IPS-NIHi11 (cell line): ENCODE data around the gene RAD51B.

Experiments
- DNase-seq: peaks from one replicate; pipeline ENCODE4 v3.0.0; 2012; ENCODE audit warnings: mixed read lengths, low spot score

Gene RAD51B

DNA sequence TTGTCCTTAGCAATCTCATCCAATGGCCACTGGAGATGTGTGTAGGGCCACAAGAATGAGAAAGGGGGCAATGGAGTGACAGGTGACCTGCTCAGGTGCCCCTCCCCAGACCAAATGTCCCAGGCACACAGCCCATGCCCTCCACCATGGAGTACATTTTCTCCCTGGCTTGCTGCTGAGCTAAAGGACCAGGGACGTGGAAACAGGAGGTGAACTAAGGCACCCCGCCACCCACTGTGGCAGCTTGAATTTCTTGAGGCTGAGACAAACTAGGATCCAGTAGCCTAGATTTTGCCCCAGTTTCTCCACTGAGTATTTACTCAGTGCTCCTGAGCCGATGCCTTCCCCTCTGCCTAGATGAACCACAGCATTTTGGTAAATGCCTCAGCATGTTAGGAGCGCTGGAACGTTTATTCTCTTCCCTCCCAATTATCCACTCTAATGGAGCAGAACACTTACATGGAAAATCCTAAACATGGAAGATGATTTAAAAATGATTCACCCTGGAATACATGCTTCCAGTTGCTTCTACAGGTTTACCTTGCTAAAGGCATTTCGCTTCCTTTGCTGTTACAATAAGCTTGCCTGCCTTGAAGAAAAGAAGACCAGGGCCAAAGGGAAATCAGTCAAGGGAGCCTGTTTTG lies 775.3 kb downstream of the RAD51B start:
- DNase-seq: no peak

DNA sequence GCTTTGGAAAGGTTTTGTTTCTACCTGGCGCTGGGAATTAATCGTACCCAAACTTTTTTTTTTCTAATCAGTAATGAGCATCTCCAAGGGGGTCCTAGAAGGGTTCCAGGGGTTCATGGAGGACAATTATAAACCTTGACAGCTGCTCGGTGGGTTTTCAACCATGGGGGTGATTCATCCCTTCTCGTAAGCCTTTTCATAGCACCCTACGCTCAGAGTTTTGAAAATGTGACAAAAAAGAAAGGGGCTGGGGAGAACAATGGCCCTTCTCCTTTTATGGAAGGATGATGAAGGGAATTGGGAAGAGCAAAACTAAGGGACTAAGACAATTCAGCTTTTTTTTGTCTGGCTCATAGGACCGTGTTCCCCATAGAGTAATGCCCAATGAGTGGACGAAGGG lies 776.6 kb downstream of the RAD51B start:
- DNase-seq: no peak

DNA sequence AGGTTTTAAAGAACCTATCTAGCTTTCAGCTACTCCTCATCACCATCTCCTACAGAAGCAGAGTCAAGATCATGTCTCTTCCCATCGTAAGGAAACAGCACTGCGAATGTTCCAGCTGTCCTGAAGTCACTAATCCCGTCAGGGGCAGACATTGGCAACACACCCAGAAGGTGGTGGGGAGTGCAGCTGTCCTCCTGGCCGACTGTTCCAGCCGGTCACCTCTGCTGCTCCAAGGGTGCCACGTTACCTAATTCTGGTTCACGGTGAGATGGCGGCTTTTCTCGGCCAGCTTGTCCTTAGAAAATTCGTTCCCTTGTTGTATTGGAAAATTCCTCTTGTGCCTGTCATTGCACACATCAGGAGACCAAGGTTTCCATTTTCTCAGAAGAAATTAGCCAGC lies 777.1 kb downstream of the RAD51B start:
- DNase-seq: no peak

DNA sequence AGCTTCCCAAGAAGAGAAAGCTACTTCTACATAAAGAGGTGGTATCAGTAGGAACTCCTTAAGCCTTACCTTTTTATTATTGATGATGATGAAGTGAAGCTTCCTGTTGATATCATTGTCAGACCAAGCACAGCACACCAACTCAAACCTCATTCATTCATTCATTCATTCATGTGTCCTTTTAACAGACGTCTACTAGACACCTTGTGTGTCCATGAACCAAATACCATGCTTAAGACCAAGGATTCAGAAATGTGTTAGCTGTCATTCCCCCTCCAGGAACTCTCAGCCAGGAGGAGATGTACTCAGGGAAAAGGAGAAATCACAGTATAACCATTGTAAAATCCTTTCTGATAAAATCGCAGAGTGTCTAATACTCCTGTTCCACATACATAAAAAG lies 778.5 kb downstream of the RAD51B start:
- DNase-seq: no peak

DNA sequence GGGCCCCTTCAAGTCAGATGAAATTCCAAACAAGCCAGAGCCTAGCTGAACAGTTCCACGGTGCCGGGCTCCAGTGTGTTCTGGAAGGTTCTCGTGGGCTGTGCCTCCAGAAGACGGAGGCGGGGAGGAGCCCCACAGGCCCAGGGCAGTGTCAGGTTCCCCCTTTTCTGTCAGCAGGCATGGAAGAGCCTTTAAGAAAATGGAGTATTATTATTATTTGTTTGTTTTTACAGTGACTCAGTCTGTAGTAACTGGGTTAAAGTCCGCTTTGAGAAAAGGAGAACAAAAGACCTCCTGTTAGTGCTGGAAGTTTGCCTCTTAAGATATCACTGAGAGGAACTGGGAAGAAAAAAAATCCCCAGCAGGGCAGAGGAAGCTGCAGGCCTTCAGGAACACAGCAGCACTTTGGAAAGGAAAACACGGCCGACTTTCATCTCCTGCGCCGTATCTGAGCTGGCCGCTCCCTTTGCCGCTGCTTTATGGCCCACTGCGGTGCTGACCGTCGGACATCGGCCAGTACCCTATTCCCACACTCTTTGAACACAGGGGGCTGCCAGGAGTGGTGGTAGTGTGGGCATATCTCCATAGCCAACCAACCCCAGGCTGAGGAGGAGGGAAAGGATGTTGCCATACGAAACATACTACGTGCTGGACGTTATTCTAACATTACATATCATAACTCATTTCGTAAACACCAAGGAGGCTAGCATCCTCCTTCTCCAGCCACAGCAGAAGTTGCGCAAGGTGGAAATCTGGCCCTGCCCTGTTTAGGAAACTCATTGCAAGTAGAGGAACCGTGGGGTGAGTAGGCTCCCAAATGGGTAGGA lies 779.3 kb downstream of the RAD51B start:
- no peak for DNase-seq

DNA sequence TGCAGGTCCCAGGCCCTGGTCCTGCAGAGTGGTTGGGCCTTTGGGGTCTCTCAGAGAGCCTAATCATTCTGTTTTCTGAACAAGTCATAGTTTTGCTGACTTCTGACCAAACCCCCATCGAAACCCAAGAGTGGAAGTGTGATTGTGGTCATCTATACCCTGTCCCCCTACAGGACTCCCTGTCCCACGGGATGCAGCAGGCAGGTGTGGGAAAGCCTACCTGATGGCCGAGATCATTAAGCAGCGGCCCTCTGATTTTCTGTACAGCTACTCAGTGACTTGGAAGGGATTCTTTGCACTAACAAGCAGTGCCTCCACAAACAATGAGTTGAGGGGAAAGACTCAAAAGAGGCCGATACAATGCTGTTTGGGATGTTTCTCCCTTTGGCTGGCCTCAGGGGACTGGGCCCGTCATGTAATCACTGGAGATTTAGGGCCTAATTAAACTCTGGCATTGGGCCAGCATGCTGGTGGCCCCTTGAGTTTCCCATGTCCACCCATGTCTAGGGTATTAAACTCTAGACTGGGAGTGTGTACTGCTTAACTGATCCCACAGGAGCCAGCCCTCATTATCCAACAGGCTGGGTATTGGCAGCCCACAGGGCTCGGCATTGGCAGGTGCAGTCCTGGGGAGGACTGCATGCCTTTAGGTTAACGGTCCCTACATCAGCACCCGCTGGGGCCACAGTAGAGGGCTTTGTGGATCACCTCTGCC lies 780.5 kb downstream of the RAD51B start:
- DNase-seq: no peak

DNA sequence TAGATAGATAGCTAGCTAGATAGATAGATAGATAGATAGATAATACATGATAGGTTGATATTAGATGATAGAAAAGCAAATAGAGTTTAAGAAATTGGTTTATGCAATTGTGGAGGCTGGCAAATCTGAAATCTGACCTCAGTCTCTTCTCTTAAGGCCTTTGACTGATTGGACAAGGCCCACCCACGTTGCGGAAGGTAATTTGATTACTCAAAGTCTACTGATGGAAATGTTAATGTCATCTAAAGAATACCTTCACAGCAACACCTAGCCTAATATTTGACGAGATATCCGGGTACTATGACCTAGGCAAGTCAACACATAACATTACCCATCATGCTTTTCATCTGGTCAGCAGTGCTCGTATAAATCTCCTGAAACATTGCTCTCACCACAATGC lies 782.9 kb downstream of the RAD51B start:
- no peak for DNase-seq

DNA sequence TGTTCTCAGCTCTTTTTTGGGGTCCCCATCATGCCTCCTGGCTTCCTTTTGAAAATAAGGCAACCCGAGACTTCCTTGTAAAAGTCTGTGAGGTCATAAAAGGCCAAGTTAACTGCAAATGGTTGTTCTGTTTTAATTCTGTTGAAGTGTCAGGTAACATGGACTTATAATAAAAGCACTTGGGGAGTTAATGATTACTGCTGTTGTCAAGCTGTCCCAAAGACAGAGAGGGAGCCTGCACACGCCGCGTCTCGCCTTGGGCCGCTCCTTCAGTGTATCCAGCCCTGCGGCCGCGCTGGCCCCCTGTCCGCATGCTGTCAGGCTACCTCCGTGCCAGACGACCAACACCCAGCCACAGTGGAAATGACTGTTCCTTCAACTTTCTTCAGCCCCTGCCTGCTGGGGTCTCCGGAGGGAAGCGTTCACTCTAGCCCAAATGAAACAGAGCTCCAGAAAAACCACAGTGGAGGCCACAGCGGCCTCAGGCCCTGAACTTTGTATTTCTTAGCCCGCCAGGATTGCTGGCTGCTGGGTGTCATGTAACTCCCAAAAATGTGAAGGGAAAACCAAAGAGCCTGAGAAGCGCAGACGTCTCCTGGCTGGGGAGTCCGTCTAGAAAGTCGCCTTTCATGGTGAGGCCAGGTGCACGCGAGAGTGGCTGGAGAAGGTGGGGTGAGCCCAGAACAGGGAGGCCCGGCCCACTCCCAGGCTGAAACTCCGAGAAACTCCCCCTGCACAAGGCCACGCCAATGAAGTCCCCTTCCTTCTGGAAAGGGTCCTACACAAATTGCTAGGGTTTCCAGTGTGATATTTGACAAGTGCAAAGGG lies 784.2 kb downstream of the RAD51B start:
- no peak for DNase-seq

DNA sequence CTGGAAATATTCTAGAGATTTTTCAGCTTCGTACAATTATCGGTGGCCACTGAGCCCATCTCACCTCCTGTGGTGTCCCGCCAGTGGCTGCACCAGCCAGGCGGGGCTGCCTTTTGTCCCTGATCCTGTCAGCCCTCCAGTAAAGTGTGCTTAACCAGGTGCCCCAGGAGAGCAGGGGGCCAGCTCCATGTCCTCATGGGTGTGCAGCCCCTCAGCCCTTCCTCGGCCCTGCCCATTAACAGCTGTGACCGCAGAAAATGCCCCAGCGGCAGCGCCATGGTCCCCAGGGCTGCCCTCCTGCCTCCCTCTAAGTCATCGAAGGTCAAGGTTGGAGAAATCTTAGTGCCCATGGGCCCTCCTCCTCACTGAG lies 784.8 kb downstream of the RAD51B start:
- DNase-seq: no peak

DNA sequence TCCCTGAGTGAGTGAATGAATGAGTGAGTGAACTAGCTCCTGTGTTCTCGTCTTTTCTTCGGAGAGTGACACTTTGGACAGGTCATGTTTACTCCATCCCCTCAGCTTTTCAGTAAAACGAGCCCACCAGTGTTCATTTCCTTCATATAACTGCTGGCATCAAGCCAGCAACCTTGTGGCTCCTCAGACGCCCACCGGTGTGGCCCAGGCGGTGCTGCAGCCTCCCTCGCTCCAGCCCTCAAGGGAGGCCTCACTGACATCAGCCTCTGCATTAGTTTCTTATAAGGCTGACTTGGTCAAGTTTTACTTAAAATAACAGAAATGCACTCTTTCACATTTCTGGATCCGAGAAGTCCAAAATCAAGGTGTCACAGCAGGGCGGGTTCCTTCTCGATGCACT lies 785.2 kb downstream of the RAD51B start:
- no peak for DNase-seq

DNA sequence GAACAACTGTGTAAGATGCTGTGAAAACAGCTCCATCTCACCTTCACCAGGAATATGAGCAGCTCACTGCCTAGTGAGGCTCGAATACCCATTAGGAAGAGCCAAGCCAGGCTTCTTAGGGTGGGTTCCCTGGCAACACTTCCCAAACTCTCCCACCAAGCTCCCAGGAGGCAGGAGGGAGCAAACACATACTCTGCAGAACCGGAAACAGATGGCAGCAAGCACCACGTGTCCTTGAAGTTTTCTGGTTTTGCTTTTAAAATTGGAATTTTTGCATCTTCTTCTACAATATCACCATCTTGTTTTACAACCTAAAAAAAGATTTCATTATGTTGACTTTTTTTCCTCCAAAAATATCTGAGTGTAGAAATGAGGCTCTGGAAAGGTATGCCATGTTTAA lies 786.6 kb downstream of the RAD51B start:
- DNase-seq: no peak

DNA sequence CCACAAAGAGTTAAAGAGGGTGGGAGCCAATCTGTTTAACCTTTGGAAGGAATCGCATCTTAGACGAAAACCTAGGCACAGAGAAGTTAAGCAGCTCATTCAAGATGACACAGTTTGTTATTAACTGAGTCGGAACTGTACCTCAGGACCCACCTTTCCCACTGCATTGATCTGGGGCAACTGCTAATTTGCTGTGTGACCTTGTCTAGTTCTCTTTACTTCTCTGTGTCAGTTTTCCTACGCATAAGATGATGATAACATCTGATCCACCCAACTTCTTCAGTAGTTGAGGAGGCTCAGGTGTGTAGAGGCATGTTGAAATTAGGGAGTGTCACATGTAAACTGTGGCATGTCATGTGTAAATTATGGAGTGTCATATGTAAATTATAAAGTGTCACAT lies 787.1 kb downstream of the RAD51B start:
- DNase-seq: no peak

DNA sequence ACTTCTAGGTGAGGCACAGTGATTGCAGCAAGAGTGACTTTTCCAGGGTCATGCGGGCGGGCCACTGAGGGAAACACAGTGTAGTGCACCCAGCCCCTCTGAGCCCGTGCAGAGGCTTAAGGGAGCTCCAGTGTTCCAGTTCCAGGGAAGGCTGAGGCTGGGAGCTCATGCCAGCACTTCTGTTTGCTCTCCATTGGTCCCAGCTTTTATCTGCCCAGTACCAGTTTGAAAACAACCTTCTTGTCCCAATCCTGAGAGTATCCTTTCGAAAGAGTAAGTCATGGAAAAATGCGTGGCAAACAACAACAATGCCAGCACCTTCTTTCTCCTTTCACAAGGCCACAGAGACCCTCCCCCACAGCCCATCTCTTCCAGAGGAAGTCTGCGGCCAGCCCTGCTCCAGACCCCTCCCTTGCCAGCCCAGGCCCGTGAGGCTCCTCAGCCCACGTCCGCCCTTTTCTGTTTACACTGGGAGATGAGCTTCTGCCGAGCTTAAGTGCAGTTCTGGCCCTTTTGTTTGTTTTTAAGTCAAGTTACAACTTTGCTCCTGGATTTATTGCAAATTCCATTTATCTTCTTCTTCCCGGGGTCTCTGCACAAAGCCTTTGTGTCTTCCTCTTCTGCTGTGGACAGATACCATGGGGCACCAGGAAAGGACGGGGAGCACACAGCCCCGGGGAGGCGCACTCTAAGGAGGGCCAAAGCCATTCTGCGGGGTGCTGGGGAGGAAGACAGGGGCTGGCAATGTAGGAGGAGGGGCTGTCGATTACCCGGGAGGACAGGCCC lies 787.7 kb downstream of the RAD51B start:
- DNase-seq: peak; percentile 61

DNA sequence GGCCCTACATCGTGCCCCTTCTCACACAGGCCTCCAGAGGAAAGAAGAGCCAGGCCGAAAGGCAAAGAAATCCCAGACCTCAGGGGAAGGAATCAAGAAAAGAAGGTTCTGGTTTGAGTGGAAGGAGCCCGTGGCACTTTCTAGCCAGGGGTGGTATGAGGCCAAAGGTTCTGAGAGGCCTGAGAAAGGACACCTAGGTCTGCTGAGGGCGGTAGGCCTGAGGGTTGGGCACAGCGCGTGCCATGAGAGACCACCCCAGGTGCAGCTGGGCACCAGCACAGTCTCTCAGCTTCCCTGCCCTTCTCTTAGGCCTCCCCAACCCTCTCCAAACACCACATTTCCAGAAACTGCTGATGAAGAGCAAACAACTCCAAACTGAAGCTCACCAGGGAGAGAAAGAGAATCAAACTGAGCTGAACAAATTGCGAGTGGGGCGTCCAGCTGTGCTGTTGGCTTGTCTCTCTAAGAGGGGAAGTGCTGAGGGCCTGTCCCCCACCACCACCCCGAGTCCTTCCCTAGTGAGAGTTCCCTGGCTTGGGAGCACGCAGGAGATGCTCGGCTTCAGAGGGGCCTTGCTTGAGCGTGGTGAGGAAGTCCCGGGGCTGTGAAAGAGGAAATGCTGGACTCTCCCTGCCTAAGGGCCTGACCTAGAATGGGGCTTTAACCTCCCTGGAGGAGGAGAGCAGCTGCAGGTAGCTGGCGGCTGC lies 788.4 kb downstream of the RAD51B start:
- DNase-seq: no peak

DNA sequence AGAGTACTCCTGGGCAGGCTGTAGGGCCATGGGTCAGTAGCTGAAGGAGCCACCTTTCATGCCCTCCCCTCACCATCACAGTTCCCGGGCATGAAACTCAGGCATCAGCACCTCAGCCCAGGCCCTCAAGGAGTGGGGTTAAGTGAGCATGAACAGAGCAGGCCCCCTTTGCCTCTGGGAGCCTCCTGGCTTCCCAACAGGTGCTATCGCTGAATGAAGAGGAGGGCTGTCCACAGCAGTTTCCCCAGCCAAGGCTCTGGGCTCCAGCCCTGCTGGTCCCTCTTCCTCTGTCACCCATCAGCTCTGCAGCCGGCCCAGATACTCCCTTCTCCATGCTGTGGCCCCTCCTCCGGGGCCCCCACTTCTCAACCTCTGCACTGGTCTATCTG lies 789.0 kb downstream of the RAD51B start:
- no peak for DNase-seq

DNA sequence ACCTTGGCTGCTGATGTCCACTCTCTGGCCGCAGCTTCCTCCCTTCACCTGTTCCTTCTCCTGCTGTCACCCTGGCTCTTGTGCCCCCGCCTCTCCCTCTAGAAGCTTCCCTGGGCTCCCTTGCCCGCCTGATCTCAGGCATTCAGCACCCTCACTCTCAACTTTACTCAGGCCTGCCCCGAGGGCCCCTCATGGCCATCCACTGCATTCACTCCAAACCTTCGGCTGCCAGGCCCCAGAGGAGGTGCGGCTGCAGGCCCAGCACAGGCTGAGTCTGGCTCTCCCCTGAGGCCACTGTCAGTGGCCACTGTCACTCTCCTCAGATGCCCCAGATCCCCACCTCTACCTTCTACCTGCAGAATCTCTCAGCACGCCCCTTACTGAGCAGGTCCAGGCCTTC lies 789.4 kb downstream of the RAD51B start:
- no peak for DNase-seq

DNA sequence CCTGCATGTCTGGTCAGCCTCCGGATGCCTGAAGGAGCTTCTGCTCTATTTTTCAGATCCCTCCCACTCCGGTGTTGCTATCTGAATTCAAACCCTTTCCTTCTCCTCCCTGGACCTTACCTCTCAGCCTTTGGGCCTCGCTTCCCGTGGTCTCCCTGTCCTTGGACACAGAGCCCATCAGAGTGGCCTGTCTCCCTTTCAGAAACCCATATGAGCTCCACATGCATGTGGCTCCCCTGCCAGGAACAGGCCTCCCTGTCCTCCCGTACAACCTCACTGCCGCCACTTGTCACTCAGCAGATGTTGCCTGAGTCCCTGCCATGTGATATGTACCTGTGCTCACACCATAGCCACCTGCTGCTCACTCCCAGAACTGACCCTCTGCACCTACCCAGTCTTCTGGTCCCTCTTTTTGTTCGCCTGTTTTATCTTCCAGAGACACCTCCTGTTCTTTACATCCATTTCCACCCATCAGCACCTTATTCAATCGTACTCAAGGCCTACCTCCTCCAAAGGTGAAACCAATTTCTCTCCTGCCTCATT lies 790.7 kb downstream of the RAD51B start:
- DNase-seq: no peak

DNA sequence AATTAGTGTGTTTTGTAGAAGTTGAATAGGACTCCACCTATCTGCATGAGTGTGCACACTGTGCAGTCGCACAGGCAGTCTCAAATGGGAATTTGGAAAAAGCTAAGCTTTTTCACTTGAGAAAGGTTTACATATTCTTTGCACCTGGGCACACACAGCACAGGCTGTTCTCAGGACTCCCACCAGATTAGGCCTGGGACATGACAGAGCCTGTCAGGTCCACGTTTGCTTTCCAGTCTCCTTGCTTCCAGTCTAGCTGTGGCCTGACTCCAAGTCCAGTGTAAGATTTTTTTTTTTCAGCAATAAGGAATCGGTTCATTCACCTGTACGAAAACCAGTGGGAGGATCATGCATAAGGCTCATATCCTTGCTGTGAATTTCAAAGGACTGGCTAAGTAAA lies 792.0 kb downstream of the RAD51B start:
- DNase-seq: no peak

DNA sequence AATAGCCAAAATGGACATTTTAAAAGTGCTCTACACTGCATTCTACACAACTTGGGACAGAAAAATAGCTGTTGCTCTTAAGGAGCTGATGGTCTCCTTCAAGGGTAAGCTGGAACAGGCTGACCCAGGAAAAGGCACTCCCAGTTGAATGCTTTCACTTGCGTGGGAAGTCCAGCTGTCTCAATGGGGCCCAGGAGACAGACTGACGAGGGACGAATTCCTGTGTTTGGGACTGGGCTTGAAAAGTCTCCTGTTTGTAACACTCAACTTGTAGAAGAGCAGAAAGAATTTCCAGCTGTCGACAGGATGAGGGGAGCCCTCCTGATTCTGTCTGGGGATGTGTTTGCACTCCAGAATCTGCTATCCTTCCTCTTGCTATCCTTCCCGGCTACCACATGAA lies 792.5 kb downstream of the RAD51B start:
- DNase-seq: no peak

DNA sequence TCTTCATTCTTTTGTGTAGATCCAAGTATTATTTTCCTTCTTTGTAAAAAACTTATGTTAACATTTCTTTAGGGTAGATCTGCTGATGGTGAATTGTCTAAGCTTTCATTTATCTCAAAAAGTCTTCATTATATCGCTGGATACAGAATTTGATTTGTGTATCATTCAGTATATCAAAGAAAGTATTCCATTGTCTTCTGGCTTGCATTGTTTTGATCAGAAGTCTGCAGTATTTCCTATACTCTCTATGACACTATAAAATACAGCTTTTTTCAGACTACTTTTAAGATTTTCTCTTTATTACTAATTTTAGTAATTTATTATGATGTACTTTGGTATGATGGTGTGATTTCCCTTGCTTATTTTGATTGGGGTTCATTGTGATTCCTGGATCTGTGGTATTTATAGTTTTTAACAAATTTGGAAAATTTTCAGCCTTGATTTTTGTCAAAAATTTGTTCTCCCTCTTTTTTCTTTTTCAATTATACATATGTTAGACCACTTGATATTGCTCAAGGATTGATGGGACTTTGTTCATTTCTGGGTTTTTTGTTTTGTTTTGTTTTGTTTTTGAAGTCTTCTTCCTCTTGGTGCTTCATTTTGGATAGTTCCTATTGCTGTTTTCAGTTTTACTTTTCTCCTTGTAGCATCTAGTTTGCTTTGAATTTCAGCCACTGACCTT lies 796.8 kb downstream of the RAD51B start:
- DNase-seq: no peak
